NT2/D1 (cell line): ENCODE results near the gene PHAF1.

Experiments used
- SUZ12 ChIP-seq: IDR thresholded peaks from 2 replicates; pipeline ENCODE4 v1.6.1; 2011; ENCODE audit not compliant: insufficient read length, insufficient read depth; ENCODE audit errors: extremely low read depth
- YY1 ChIP-seq: IDR thresholded peaks from 2 replicates; pipeline ENCODE4 v1.6.1; 2011; ENCODE audit not compliant: insufficient read length, insufficient read depth
- ZNF274 ChIP-seq: IDR thresholded peaks from 2 replicates; pipeline ENCODE4 v1.6.1; 2011; ENCODE audit warnings: mild to moderate bottlenecking, low read depth, low read length

DNA sequence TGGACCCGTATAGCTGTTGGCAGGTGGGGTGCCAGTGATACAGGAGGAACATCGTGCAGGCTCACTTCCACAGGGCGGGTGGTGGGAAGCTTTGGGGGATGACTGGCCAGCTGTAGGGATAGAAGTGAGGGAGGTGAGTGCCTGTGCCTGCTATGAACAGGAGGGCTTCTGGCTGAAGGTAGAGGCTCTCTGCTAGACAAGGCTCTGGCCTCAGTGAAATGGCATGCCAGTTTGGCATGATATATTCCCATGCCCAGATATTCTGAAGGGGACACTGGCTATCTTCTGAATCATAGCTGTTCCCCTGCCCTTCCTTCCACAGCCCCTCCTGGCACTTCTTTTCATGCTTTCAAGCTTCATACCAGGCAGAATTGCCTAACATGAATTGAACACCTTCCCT, 19.1 kb downstream of the PHAF1 start:
- TF ChIP-seq ZNF274 (no peak), YY1 (no peak), SUZ12 (no peak)
